Psoas muscle (tissue), 8 donors: ENCODE results near the gene CILP. TPM values are rescaled to one million over a fixed set of nuclear protein-coding genes. Genes with fewer than 3 reads are reported as not detected.

ENCODE experiments used
- ATAC-seq, 4 donors: fragments of 200-7000 bp; cut with Tn5 transposase; one replicate each; pipeline ENCODE4 v1.9.1; 2020; ENCODE audit warnings: moderate library complexity in 3 of 4, mild to moderate bottlenecking in 2 of 4
- DNase-seq, 2 donors: peaks; one replicate each; pipeline ENCODE4 v3.0.0-alpha.2; 2020
- H3K27ac ChIP-seq: fragments of 200-600 bp; one replicate; pipeline ENCODE4 v1.8.0; 2022
- H3K27me3 ChIP-seq, 3 donors: fragments of 200-600 bp in 1 of 3; one replicate each; pipeline versions ENCODE4 v1.6.1 to v1.8.0; 2013 to 2022; ENCODE audit warnings: low read length in 2 of 3, mild to moderate bottlenecking in 2 of 3, moderate library complexity in 1 of 3; ENCODE audit not compliant: insufficient read depth in 3 of 3
- H3K36me3 ChIP-seq, 2 donors: fragments of 200-600 bp in 1 of 2; one replicate each; pipeline versions ENCODE4 v1.6.1 to v1.8.0; 2013 to 2022; ENCODE audit warnings: low read depth in 1 of 2, mild to moderate bottlenecking in 1 of 2, moderate library complexity in 1 of 2; ENCODE audit not compliant: insufficient read depth in 1 of 2
- H3K4me1 ChIP-seq: fragments of 200-600 bp; one replicate; pipeline ENCODE4 v1.8.0; 2022
- H3K4me3 ChIP-seq: fragments of 200-600 bp; one replicate; pipeline ENCODE4 v1.8.0; 2022; ENCODE audit warnings: mild to moderate bottlenecking
- H3K9me3 ChIP-seq: fragments of 200-600 bp; one replicate; pipeline ENCODE4 v1.8.0; 2022
- CTCF ChIP-seq: fragments of 200-600 bp; IDR thresholded peaks from one replicate; pipeline ENCODE4 v1.8.0; 2022; ENCODE audit warnings: antibody characterized with exemption
- WGBS, 3 donors: extraction: QIAGEN DNeasy Blood & Tissue Kit; methylation state at CpG; one replicate each; pipeline versions ENCODE4 v1.1.6 to v1.1.7; 2013; 5-methylcytosine and 5-hydroxymethylcytosine counted together
- intact Hi-C, 2 donors: fragments of 100-400 bp; cut with DNase I; formaldehyde crosslinking; loops; one replicate each; pipeline versions ENCODE4 v1.11.0 to v1.14.2; 2022
- polyA plus RNA-seq, 3 donors: library from polyadenylated mRNA; stranded (reverse); fragments of 200-250 nt; gene quantifications; one replicate each; pipeline ENCODE4 v1.2.3, GENCODE V29; 2013
- total RNA-seq, 4 donors: library from RNA; stranded (reverse); fragmentation: NEBNext Ultra II Directional in 2 of 4; extraction: Animal tissue kit (Norgen Biotek cat#: 25700) in 2 of 4; gene quantifications; one replicate each; pipeline versions ENCODE4 v1.2.1 to v1.2.4, GENCODE V29; 2021 to 2023
- donor health status: healthy with polysubstance abuse.
- donor health status: DM: no; HTN: no; CAD: no; lungs with moderate emphysema.
- donor health status: Bipolar disorder and iron deficiency.
- donor health status: healthy.
- donor health status: DM: yes; HTN: yes; CAD: no.
- donor health status: DM: no; HTN: no; CAD: no.
- donor health status: DM: no; HTN: no; CAD: no.
- donor health status: DM: yes; HTN: yes; CAD: no.

CILP gene
- total and polyA plus RNA-seq, 7 donors = 3.9 to 31.7 (median 7.3) TPM

GRCh38 chr15:65177901-65178300 lies 33.4 kb downstream of the CILP start:
- peaks cover 11% of the 10 kb centered on the region for H3K4me1 ChIP-seq
- WGBS, 3 donors = 71 to 83% (median 77%) methylated on average over 1 of the region's 1 CpG
- no peak for DNase-seq
- intact Hi-C loops = no loop called here
- no peaks in the 10 kb centered on the region for H3K9me3 ChIP-seq
- no peaks in the 10 kb centered on the region for H3K27me3 ChIP-seq
- H3K27ac ChIP-seq = no peak overlapping the region
- H3K36me3 ChIP-seq = peaks cover 9 to 75% of the 10 kb centered on the region in 2 donors
- no peak overlapping the region for H3K4me3 ChIP-seq
- no peak for ATAC-seq
- TF ChIP-seq CTCF = no peak

- Histone ChIP-seq H3K27ac (no peak overlapping the region), H3K4me3 (no peak overlapping the region), H3K36me3 (peaks cover 9 to 94% of the 10 kb centered on the region in 2 donors), H3K4me1 (no peaks in the 10 kb centered on the region), H3K27me3 (no peaks in the 10 kb centered on the region), H3K9me3 (no peaks in the 10 kb centered on the region)
- no peak for TF ChIP-seq CTCF
- ATAC-seq (no peak), DNase-seq (no peak)
- intact Hi-C loops = no loop called here
Measured at GRCh38 chr15:65176056-65176455, 35.2 kb downstream of the CILP start.

DNA sequence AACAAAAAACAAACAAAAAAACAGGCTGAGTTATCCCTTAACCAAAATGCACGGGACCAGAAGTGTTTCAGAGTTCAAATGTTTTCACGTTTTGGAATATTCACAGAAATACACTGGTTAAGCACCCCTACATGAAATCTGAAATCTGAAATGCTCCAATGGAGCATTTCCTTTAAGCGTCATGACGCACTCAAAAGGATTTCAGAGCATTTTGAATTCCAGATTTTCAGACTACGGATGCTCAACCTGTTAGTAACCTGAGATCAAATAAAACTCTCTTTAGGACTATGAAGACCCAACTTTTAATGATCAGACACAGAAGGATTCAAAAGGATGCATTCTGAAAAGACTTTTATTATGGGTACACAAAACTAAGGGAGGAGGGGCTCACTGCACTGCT lies 35.8 kb downstream of the CILP start:
- no peaks in the 10 kb centered on the region for H3K27me3 ChIP-seq
- no peaks in the 10 kb centered on the region for H3K4me1 ChIP-seq
- intact Hi-C loops = no loop called here
- no peaks in the 10 kb centered on the region for H3K9me3 ChIP-seq
- no peak overlapping the region for H3K27ac ChIP-seq
- 86 to 90% (median 86%) methylated on average over 5 of the region's 5 CpGs for WGBS, 3 donors
- TF ChIP-seq CTCF = no peak
- peaks cover 9 to 97% of the 10 kb centered on the region in 2 donors for H3K36me3 ChIP-seq
- H3K4me3 ChIP-seq = no peak overlapping the region
- ATAC-seq = no peak
- no peak for DNase-seq

DNA sequence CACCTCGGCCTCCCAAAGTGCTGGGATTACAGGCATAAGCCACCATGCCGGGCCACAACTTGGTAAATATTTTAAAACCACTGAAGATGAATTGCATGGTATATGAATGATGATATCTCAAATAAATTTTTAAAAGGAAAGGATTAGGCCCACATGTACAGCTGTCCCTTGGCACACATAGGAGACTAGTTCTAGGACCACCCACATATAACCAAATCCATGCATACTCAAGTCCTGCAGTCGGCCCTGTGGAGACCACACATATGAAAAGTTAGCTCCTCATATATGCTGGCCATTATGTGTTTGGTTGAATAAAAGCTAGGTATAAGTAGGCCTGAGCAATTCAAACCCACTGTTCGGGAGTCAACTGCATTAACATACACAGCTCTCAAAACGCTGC lies 36.8 kb downstream of the CILP start:
- Histone ChIP-seq H3K9me3 (no peaks in the 10 kb centered on the region), H3K4me1 (no peaks in the 10 kb centered on the region), H3K4me3 (no peak overlapping the region), H3K36me3 (peaks cover 9 to 97% of the 10 kb centered on the region in 2 donors), H3K27ac (no peak overlapping the region), H3K27me3 (no peaks in the 10 kb centered on the region)
- WGBS, 3 donors = 83 to 86% (median 85%) methylated on average over 5 of the region's 5 CpGs
- TF ChIP-seq CTCF = no peak
- no peak for DNase-seq
- no peak for ATAC-seq
- intact Hi-C loops = no loop called here

GRCh38 chr15:65172531-65172930 lies 38.7 kb downstream of the CILP start:
- no peak for ATAC-seq
- 89 to 95% (median 92%) methylated on average over 5 of the region's 5 CpGs for WGBS, 3 donors
- no peaks in the 10 kb centered on the region for H3K27me3 ChIP-seq
- H3K4me1 ChIP-seq = no peaks in the 10 kb centered on the region
- no peak overlapping the region for H3K4me3 ChIP-seq
- H3K36me3 ChIP-seq = peaks cover 9 to 77% of the 10 kb centered on the region in 2 donors
- no peak for DNase-seq
- H3K9me3 ChIP-seq = no peaks in the 10 kb centered on the region
- intact Hi-C loops = no loop called here
- no peak for TF ChIP-seq CTCF
- no peak overlapping the region for H3K27ac ChIP-seq
